ENCODE results near the gene ZEB1.

GRCh38 chr10:31526681-31527080, 207.7 kb downstream of the ZEB1 start:
- TF ChIP-seq, protein P1, sequence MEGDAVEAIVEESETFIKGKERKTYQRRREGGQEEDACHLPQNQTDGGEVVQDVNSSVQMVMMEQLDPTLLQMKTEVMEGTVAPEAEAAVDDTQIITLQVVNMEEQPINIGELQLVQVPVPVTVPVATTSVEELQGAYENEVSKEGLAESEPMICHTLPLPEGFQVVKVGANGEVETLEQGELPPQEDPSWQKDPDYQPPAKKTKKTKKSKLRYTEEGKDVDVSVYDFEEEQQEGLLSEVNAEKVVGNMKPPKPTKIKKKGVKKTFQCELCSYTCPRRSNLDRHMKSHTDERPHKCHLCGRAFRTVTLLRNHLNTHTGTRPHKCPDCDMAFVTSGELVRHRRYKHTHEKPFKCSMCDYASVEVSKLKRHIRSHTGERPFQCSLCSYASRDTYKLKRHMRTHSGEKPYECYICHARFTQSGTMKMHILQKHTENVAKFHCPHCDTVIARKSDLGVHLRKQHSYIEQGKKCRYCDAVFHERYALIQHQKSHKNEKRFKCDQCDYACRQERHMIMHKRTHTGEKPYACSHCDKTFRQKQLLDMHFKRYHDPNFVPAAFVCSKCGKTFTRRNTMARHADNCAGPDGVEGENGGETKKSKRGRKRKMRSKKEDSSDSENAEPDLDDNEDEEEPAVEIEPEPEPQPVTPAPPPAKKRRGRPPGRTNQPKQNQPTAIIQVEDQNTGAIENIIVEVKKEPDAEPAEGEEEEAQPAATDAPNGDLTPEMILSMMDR (IDR thresholded peaks at IDR 0.05) = no peak
- no peak for TF ChIP-seq POLR2A (IDR thresholded peaks at IDR 0.05)
- TF ChIP-seq POLR2AphosphoS5 (IDR thresholded peaks at IDR 0.05; ENCODE audit: insufficient read depth in 1 of 2, low read depth in 1 of 2) = no peak

All from vagina (tissue), 2 donors.